ENCODE measurements around the gene TBCCD1.

TBCCD1 gene, protein sequence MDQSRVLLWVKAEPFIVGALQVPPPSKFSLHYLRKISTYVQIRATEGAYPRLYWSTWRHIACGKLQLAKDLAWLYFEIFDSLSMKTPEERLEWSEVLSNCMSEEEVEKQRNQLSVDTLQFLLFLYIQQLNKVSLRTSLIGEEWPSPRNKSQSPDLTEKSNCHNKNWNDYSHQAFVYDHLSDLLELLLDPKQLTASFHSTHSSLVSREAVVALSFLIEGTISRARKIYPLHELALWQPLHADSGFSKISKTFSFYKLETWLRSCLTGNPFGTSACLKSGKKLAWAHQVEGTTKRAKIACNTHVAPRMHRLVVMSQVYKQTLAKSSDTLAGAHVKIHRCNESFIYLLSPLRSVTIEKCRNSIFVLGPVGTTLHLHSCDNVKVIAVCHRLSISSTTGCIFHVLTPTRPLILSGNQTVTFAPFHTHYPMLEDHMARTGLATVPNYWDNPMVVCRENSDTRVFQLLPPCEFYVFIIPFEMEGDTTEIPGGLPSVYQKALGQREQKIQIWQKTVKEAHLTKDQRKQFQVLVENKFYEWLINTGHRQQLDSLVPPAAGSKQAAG

DNA sequence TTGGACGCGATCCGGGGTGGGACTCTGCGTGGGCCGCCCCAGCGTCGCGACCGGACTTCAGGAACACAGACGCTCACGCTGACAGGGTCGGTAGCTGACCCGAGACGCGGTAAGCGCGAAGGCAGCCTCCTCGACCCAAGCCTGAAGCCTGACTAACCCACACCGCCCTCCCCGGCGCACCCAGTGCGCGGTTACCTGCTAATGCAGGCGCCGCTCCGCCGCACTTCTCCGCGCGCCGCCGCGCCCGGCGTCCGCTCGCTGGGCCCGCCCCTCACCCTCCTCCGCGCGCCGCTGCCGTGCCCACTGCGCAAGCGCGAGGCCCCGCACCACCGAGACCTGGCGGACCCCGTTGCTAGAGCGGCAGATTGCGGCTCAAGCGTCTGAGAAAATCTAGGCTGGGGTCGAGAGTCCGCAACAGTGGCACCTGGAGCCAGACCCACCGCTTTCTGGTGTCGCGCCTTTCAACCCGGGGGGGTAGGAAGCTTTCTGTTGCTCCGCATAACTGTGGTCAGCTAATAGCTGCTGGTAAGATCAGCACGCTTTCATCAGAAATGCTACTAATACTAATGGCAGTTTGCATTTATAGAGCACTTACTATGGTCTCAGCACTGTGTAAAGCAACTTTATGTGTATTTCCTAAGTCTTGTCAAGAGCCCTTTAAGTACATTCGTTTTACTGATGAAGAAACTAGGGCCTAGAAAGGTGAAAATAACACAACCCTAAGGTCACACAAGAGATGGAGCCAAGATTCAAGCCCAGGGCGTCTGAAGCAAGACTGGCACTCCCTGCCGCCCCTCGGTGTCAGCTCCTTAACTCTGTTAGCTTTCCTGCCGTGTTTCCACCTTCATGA lies at the start of gene TBCCD1:
Gene TBCCD1, minus strand, starts transcription at position 268 of the 850 bp plus-strand sequence. CDS start 3,010 bp downstream, outside the sequence.
- peak; percentile 85 to 89 for DNase-seq (ENCODE audit: low read depth in 2 of 2)

DNA sequence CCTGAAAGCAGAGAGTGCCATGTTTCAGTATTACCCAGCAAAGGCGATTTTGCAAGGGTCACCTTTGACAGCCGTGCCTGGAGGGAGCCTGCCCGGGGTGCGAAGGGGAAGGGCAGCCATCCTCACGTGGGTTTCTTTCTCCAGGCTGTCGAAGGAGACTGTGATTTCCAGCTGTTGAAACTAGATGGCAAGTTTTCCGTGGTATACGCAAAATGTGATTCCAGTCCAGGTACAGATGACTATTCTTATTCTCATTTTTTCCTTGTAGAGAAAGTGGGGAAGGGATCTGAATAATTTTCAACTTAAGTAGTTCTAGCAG lies 49.1 kb upstream of the TBCCD1 start:
- no peak for DNase-seq (ENCODE audit: low read depth in 2 of 2)

DNA sequence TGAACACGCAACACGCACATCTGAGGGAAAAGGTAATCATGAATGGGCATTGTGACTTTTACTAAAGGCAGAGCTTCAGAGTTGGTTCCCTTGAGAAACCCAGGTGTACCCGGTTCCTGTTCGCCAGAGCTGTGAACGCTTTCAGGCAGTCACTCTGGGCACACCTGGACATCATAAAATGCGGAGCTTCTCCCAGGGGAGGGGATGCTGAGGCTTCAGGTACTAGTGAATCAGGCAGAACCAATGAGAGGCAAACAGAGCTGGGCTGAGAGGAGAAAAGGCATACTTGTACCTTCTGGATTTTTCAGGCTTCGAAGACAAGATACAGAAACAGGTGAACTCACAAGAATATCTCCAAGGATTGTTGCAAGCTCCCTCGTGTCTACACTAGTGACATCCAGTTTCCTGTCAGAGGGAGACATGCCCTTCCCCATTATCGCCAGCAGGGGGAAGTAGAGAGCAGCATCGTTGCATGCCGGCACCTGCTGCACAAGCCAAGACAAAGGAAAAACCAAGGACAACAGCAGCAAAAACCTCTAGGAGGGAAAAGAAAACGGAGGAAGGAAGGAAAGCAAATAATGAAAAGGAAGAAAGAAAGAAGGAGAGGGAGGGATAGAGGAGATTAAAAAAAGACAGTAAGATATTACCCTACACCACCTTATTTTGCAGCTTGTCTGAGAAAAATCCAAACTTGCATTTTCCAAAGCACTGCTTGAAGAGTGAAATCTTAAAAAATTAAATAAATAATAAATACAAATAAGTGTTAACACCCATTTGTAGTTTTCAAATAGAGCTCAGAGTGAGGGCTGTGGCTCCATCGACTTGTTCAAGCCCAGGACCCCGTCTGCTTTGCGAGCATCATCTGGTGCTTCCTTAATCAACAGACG lies 47.7 kb upstream of the TBCCD1 start:
- DNase-seq (ENCODE audit: low read depth in 2 of 2): peak; percentile 41 to 71

DNA sequence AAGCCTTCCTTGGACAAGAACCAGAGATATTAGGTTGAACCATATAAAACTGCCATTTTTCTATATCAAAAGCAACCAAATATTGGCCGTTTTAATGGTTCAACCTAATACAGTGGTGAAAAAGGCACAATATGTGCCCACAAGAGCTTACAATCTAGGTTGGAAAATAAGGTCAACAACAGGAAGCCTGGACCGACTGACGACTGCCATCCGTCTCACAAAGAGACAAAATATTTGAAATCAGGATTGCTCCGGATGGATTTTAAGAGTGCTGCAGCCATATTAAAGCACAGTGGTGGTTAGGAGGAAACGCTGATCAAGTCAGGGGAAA lies 47.1 kb upstream of the TBCCD1 start:
- DNase-seq (ENCODE audit: low read depth in 2 of 2): no peak

DNA sequence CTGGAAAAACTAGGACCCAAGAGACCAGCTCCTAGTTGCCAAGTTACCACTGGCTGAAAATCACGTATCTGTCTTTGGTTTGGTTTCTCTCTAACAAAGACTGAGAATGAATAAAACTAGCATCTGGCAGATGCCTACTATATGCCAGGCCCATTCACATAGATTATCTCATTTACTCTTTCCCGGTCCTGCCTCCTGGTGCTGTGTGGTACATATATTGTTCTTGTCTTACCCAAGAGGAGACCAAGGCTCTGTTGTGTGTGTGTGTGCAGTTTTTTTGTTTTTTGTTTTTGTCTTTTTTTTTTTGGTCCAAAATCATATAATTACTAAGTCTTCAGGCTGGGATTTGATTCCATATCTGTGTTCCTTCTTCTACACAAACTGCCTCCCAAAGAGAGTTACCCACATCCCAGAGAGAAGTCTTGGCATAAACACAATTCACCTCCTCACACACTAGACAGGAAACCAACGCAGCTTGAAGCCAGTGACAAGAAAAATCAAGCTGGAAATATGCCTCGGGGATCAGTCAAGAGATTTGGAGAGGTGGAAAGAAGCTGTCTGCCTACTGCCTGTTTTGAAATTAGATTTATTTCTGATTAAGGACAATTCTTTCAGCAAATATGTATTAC lies 46.6 kb upstream of the TBCCD1 start:
- no peak for DNase-seq (ENCODE audit: low read depth in 2 of 2)

DNA sequence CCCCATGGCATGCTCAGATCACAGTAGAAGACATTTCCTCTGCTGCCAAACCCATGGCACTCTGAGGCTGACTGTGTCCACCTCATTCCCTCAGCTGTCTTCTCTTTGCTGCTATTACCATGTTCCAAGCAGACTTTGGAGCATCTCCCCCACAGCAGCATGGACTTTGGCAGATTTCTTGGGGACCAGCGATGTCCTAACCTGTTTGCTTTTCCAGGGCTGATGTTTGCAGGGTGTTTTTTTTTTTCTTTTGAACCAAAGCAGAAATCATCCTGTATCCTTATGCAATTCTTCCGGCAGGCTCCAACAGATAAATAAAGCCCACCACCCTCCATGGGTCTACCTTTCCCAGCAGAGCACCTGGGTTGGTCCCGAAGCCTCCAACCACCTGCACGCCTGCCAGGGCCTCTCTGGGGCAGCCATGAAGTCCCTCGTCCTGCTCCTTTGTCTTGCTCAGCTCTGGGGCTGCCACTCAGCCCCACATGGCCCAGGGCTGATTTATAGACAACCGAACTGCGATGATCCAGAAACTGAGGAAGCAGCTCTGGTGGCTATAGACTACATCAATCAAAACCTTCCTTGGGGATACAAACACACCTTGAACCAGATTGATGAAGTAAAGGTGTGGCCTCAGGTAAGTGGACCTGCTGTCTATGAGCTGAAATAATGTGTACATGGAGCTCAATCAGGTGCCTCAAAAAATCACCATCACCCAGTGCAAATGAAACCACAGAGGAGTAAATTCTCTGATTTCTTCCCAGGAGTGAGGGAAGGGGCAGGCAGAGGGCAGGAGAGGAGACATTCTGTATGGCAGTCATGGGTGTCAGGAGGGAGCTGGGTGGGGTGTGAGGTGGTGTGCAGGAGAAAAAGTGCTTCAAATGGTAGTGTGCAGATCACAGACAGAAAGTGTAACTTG lies 45.8 kb upstream of the TBCCD1 start, which contains the start of gene AHSG:
Gene AHSG, plus strand, starts transcription at position 340 of the 916 bp plus-strand sequence. Its CDS starts 82 bp downstream, at position 422.
- no peak for DNase-seq (ENCODE audit: low read depth in 2 of 2)

DNA sequence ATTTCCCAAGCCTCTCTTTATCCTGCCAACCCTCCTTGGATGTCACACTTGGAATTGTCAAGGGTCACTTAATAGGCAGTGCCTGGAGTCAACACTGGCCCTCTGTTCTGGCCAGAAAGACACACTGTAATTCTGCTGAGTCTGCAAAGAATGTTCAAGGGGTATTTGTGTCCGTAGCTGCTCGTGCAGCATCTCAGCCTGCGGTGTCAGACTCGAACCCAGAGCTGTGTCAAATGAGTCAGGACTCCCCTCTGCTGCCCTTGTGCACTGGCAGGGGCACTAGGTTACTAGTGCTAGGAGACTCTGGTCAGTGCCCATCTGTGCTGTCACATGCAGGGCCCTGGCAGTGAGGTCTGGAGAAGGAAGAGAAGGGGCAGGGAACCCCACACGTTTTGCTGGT lies 44.9 kb upstream of the TBCCD1 start:
- DNase-seq (ENCODE audit: low read depth in 2 of 2): no peak

DNA sequence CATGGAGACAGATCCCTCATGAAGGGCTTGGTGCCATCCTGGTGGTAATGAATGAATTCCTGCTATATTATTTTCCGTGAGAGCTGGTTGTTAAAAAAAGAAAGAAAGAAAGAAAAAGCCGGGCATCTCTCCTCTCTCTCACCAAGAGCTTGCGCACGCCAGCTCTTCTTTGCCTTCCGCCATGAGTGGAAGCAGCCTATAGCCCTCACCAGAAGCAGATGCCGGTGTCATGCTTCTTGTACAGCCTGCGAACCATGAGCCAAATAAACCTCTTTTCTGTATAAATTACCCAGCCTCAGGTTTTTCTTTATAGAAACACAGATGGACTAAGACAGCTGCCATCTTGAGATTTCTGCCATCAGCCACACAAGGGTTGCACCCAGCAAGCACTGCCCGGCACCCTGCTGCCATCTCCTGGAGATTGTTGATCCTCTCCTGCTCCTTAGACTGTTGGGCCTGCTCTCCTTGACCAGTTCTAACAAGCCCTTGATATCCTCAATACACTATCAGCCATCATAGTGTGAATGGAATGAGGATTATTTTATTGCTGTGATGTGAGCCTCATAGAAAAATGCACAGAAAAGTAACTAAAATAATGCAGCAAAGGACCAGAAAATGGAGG lies 42.2 kb upstream of the TBCCD1 start:
- DNase-seq (ENCODE audit: low read depth in 2 of 2): no peak

DNA sequence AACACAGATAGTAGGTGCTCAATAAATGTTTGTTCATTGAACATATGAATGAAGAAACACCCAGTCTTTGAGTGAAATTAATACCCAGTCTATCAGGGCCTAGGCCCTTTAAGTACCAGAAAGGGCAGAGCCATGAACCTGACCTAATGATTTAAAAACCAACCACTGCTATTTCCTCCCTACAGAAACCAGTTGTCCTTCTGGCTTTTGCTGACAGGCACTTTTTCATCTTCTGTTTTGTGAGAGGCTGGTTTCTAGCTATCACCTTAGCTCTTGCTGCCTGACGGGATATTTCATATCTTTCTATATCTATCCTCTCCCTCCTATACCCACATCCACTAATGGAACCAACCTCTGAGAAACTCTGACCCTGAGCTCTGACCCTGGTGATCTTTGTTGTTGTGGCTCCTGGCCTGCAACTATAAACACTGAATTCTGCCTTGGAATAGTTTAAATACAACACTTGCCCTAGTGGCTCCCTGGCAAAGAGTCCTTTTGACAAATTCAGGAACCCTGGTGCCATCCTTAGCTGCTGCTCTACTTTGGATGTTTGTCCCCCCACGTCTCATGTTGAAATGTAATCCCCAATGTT lies 41.6 kb upstream of the TBCCD1 start:
- no peak for DNase-seq (ENCODE audit: low read depth in 2 of 2)

DNA sequence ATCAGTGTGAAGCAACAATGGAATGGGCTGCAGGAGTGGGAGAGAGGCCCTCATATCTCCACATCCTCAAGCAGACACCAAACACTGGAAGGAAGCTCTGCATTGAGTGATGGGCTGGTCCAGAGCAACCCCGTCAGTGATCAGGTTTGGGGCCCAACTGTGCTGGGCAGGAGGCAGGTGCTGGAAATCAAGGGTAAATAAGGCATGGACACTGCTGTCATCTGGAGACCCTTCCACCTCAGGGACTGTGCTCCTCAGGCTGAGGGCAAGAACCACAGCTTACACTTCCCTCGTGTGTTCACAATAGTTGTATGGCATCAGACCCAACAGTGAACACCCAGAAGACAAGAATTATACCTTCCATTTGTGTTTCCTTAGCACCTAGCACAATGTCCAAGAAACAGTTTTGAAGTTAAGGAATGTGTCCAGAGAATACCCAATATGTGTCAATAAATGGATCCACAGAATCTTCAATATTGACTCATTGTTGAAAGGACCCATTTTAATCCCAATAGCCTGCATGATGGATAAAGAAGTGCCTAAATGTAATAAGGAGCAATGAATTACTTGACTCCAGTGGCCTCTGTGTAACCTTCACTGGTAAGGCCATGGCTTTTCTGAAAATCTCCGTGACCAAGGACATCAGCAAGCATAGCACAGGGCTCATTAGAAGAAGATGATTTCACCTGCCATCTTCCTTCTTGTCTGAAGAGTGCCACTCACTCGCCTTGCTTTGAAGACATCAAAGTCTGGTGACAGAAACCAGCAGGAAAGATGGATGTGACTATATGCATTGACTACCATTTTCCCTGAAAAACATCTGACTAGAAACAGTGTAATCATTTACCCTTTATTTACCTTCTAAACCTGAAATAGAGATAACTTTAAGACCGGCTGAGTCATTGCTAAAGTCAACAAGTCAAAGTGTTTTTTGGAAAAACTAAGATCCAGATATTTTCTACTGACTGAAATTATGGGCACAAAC lies 38.7 kb upstream of the TBCCD1 start:
- DNase-seq (ENCODE audit: low read depth in 2 of 2): no peak

DNA sequence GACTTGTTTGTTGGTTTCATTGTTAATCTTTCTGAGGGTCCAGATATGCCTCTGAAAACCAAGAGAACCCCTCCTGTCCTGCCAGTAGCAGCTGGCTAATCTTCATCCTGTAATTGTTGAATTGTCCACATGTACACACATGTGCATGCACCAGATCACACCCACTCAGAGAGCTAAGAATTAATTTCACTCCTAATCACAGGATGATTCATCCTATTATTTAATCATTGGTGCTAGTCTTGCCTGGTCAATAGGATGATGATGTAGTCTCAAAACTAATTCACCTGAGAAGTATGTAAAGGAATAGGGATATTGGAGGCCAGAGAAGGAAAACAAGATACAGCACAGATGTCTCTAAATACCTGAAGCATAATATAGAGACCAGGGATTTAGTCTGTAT lies 37.9 kb upstream of the TBCCD1 start:
- DNase-seq (ENCODE audit: low read depth in 2 of 2): no peak

DNA sequence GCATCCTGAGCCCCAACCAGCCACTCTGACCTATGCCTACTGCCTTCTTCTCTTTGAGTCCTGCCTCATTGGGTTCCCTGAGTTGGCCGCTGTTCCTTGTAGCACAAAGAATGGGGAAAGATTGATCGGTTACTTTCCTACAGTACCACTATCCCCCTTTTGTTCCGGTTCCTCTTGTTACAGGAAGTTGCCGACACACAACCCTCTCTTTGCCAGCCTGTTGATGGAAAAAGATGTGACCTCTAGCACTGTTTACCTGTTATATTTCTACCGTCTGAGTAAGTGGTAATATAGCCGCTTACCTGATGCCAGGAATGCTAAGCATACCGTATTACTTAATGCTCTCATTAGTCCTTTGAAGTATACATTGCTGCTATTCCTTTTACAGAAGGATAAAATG lies 36.0 kb upstream of the TBCCD1 start:
- DNase-seq (ENCODE audit: low read depth in 2 of 2): no peak

DNA sequence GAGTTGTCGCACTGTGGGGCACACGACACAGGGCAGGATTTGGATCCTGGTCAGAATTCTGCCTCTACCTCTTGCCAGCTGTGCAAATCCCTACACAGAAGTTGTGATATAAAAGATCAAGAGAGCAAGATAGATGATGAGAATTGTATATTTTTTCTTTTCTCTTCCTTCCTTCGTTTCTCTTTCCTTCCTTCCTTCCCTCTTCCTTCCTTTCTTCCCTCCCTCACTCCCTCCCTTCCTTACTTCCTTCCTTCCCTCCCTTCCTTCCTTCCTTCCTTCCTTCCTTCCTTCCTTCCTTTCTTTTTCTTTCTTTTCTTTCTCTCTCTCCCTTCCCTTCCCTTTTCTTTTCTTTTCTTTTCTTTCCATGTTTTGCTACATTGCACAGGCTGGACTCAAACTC lies 33.8 kb upstream of the TBCCD1 start:
- no peak for DNase-seq (ENCODE audit: low read depth in 2 of 2)

DNA sequence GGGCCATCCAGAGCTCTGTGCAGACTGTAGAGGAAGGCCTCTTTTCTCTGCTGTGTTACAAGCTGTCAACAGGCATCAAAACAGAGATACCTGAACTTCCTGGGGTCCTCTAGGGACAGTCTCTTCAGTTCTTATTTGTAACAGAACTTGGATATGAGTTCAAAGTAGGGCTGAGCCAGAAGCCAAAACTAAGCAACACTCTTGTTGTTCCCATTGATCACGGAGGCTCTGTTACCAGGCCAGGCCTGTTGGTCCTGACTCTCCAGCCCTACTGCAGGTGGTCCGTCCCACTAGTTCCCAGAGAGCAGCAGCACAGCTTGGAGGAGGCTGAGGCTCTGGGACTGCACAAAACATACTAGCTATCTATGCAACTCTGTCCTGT lies 32.6 kb upstream of the TBCCD1 start:
- no peak for DNase-seq (ENCODE audit: low read depth in 2 of 2)

DNA sequence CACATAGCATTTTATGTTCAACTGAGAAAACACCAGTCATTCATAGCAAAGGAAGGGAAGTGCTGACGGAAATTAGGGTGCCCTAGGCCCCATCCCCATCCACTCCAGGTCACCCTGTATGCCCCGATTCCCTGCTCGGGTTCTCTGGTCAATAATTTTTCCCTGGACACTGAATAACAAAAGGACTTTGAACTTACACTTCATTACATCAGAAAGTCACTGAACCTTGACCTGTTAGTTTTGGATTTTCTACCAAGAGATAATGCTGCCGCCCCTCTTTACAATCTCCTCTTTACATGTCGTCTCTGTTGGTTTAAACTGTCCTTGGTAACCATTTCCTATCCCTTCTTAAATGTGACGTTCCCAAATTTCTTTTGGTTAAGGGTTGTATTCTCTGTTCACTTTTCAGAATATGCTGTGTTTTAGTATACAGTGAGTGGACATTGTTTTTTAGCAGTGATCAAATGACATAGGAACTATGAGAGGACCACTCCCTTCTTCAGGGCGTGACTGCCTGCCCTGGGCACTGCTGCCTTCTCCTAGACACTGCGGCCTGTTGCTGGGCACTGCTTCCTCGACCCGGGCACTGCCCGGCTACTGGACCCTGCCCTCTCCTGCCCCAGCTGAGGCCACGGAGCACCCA lies 32.1 kb upstream of the TBCCD1 start:
- DNase-seq (ENCODE audit: low read depth in 2 of 2): no peak

DNA sequence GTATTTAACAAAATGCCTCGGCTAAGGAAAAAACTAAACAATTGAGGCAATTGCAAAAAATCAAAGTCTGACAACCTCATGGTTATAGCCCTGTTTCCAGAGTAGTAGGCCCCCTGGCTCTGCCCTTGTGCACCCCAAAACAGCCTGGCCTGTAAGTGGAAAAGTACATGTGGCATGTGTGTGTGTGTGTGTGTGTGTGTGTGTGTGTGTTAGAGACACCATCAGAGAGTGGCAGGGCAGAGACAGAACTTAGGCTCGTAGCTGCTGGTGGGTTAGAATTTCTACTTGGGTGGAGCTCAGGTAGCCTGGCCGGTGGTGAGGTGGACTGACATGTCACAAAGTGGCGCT lies 31.6 kb upstream of the TBCCD1 start:
- DNase-seq (ENCODE audit: low read depth in 2 of 2): no peak

DNA sequence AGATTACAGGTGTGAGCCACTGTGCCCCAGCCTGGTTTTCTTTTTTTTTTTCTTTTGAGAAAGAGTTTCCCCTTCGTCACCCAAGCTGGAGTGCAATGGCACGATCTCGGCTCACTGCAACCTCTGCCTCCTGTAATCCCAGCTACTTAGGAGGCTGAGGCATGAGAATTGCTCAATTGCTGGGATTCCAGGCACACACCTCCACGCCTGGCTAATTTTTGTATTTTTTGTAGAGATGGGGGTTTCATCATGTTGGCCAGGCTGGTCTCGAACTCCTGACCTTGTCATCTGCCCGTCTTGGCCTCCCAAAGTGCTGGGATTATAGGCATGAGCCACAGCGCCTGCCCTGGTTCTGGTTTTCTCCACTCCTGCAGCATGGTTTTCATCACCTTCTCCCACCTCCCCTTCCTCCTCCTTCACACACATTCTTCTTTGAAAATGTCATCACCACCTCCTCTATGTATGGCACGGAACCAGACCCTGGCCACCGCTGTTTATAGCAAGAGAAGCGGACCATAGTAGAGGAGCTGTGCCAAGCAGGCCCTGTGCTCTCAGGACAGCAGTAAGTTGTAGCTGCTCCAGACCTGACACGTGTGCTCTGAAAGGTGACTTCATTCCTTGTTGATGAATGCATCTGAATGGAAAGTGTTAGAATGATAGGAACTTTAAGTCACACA lies 31.1 kb upstream of the TBCCD1 start:
- no peak for DNase-seq (ENCODE audit: low read depth in 2 of 2)

All from stimulated activated CD4-positive, alpha-beta T cell treated with anti-CD3 and anti-CD28 coated beads, Interleukin-15, amount 100 ng/mL, for 48 hours (primary cell).